K562 (cell line): ENCODE results near the gene GRIPAP1. TPM values are rescaled to one million over a fixed set of nuclear protein-coding genes. Genes with fewer than 3 reads are reported as not detected.
A peak's percentile ranks its signal among the peaks of the same experiment; 100 is the strongest.

ENCODE experiments used
- CLOCK ChIP-seq: fragments of 250-450 bp; sonication (Bioruptor Pico); IDR thresholded peaks from 2 replicates; pipeline ENCODE4 v1.4.0; 2020; ENCODE audit warnings: mild to moderate bottlenecking, moderate library complexity, borderline replicate concordance
- CSDE1 ChIP-seq, 2 experiments: fragments of 450-650 bp; IDR thresholded peaks; 2 replicates each; pipeline ENCODE4 v1.6.1; 2016; ENCODE audit warnings: mild to moderate bottlenecking in 1 of 2
- DLX4 ChIP-seq: fragments of 250-450 bp; sonication (Bioruptor Pico); IDR thresholded peaks from 2 replicates; pipeline ENCODE4 v1.6.1; 2021; ENCODE audit warnings: mild to moderate bottlenecking
- DNMT1 ChIP-seq: fragments of 450-650 bp; IDR thresholded peaks from 2 replicates; pipeline ENCODE4 v1.6.1; 2016; ENCODE audit warnings: antibody characterized with exemption, mild to moderate bottlenecking
- IRF9 ChIP-seq: fragments of 450-650 bp; IDR thresholded peaks from 2 replicates; pipeline ENCODE4 v1.6.1; 2016; ENCODE audit warnings: missing biosample characterization, missing genetic modification characterization
- NR0B1 ChIP-seq: fragments of 450-650 bp; IDR thresholded peaks from one replicate; pipeline ENCODE4 v1.6.1; 2018; ENCODE audit warnings: mild to moderate bottlenecking, moderate library complexity; ENCODE audit not compliant: partially characterized antibody
- TAF15 ChIP-seq: fragments of 200-400 bp; formaldehyde crosslinking; IDR thresholded peaks from 2 replicates; pipeline ENCODE4 v1.6.1; 2017; ENCODE audit warnings: mild to moderate bottlenecking, low read depth, low read length, moderate library complexity
- WHSC1 ChIP-seq: IDR thresholded peaks from one replicate; pipeline ENCODE4 v1.6.1; 2012; ENCODE audit warnings: low read length, control low read depth, inconsistent platforms
- ZNF197 ChIP-seq: fragments of 200-800 bp; sonication (Bioruptor generic); IDR thresholded peaks from 2 replicates; pipeline ENCODE4 v1.6.1; 2016; ENCODE audit warnings: low read depth, missing genetic modification characterization, missing compliant biosample characterization
- ZNF407 ChIP-seq: fragments of 450-650 bp; IDR thresholded peaks from 2 replicates; pipeline ENCODE4 v1.6.1; 2016; ENCODE audit warnings: low read depth
- ZNF511 ChIP-seq: sonication (generic); formaldehyde crosslinking; IDR thresholded peaks from 2 replicates; pipeline ENCODE4 v1.8.0; 2022; ENCODE audit warnings: mild to moderate bottlenecking, missing genetic modification reagents
- ZNF644 ChIP-seq: fragments of 200-800 bp; sonication (Bioruptor generic); IDR thresholded peaks from 2 replicates; pipeline ENCODE4 v1.6.1; 2016; ENCODE audit warnings: low read depth, missing genetic modification characterization, missing compliant biosample characterization
- polyA plus RNA-seq, 8 experiments: library from polyadenylated mRNA; depleted of rRNA in 4 of 8; stranded (reverse) in 5 of 8; unstranded in 3 of 8; fragments of >200 nt; fragmentation: Nextera tagmentation in 2 of 8; fragmentation: Illumina TruSeq in 1 of 8; extraction: Ambion mirVana in 2 of 8; extraction: Trizol in 1 of 8; gene quantifications; 2 replicates each; pipeline versions ENCODE4 v1.2.1 to v1.2.3, GENCODE V29; 2011 to 2014; ENCODE audit warnings: inconsistent platforms in 1 of 8, missing spikeins in 1 of 8
- total RNA-seq, 7 experiments: library from RNA; depleted of rRNA in 6 of 7; stranded (reverse); fragments of >200 nt in 6 of 7; fragmentation: Illumina TruSeq in 2 of 7; extraction: Trizol in 2 of 7; gene quantifications; 2 replicates each; pipeline versions ENCODE4 v1.2.1 to v1.2.3, GENCODE V29; 2011 to 2021; ENCODE audit warnings: low replicate concordance in 1 of 7

The GRIPAP1 gene
- total and polyA plus RNA-seq, 9 of the 15 experiments (the other 6 are each of a cell fraction or from before 2014, with no cell fraction given) = 4.1 to 41.6 (median 24.0) TPM

GRCh38 chrX:48957827-48958634 lies 44.0 kb downstream of the GRIPAP1 start (continued):
- TF ChIP-seq NR0B1 (no peak), ZNF644 (tag) (no peak), ZNF511 (no peak), CLOCK (CRISPR knock-in tag) (no peak), WHSC1 (no peak), CSDE1 (IDR thresholded peaks at IDR 0.05) (peak in 1 of 2 experiments; percentile 64; a peak in 1 of 4 replicates), IRF9 (tag) (no peak), ZNF197 (no peak), TAF15 (no peak), DLX4 (no peak), ZNF407 (no peak), DNMT1 (no peak)
